HT1080 (cell line): ENCODE results near the gene TBCEL. TPM values are rescaled to one million over a fixed set of nuclear protein-coding genes. Genes with fewer than 3 reads are reported as not detected.
"Not testable (repeated sequence)": the region's sequence is repeated elsewhere in the genome, so short reads cannot be mapped to it uniquely, and the experiment has no call there.

ENCODE experiments used
- DNase-seq: peaks from one replicate; pipeline ENCODE4 v3.0.0-alpha.2; 2015; ENCODE audit warnings: low read depth
- total RNA-seq: library from RNA; depleted of rRNA; stranded (reverse); fragments of >200 nt; shearing (Covaris generic); gene quantifications from 2 replicates; pipeline ENCODE4 v1.2.3, GENCODE V29; 2014

TBCEL gene
- total RNA-seq, 1 experiment from 2014 or later: 8.6 TPM

DNA sequence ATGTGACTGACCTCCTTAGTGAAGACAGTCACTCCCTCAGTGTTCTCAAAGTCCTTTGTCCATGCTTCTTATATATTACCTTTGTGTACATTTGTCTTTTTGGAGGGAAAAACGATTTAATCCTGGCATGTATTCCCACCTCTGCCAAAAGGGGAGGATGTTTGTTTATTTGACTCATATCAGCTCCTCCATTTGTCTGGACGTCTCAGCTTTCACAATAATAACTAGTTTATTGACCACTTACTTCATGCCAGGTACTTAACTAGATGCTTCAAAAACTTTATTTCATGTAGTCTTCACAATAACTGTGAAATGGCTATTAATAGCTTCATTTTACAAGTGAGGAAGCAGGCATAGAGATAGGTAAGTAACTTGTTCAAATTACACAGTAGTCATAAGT lies 5.3 kb downstream of the TBCEL start:
- no peak for DNase-seq

DNA sequence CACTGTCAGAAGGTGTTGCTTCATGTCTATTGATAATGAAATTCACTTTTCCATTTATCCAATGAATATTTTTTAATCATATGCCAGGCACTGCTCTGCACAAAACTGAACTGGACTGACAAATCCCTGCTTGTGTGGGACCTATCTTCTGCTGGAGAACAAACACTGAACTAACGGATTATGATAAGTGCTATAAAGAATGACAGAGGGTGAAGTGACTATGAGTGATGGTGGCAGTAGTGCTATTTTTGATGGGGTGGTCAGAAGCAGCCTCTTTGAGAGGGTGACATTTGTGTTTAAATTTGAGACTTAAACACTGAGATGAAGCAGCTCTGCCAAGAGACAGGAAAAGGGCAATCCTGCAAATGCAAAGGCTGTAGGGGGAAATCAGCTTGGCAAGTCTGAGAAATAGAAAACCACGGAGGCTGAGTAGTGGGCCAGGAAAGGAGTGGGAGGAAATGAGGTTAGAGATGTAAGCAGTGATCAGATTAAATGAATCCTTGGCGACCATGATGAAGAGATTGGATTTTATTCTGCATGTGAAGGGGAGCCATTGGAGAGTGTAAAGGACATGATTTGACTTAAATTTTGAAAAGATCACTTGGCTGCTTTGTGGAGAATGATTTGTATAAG lies 6.0 kb downstream of the TBCEL start:
- DNase-seq: no peak

DNA sequence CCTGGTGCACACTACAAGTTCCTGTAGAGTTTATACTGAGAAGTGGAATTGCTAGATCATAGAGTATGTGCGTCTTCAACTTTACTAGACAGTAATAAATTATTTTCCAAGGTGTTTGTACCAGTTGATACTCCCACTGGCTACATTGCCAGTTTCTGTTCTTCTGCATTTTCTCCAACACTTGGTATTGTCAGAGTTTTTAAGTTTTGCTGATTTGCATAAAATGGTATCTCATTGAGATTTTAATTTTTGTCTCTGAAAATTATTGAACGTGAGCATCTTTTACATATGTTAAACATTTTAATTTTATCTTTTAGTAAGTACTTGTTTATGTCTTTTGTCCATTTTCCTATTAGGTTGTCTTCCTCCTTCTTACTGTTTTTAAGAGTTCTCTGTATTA lies 7.3 kb downstream of the TBCEL start:
- no peak for DNase-seq

DNA sequence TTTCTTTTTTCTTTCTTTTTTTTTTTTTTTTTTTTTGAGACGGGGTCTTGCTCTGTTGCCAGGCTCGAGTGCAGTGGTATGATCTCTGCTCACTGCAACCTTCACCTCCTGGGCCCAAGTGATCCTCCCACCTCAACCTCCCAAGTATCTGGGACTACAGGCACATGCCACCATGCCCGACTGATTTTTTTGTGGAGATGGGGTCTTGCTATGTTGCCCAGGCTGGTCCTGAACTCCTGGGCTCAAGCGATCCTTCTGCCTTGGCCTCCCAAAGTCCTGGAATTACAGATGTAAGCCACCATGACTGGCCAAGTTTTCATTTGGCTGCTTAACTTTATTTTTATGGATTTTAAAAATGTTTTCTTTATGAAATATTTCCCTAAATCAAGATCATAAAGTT lies 7.7 kb downstream of the TBCEL start:
- not testable (repeated sequence) for DNase-seq

DNA sequence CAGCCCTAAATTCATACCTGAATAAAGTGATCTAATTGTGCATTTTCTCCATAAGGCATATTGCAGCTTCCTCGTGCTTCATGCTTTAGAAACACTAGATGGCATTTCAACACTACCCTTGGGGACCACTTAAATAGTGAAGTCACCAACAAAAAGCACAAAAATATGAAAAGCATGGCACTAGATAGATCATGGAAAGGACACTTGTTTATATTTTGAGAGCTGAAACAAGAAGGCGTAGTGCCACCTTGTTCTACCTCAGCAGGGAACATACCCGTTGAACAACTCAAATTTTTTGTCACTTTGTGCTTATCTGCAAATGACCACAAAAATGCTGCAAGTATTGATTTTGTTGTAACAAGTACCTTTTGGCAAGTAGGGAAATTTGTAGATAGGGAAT lies 8.6 kb downstream of the TBCEL start:
- no peak for DNase-seq

DNA sequence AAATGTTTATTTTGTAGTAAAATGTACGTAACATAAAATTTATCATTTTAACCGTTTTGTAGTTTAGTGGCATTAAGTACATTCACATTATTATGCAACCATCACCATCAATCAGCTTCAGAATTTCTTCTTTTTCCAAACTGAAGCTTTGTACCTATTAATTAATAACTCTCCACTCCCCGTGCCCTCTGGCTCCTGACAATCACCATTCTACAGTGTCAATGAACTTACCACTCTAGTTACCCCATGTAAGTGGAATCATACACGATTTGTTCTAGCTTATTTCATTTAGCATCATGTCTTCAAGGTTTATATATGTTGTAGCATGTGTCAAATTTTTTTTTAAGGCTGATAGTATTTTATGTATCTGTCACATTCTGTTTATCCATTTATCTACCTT lies 9.7 kb downstream of the TBCEL start:
- DNase-seq: no peak

DNA sequence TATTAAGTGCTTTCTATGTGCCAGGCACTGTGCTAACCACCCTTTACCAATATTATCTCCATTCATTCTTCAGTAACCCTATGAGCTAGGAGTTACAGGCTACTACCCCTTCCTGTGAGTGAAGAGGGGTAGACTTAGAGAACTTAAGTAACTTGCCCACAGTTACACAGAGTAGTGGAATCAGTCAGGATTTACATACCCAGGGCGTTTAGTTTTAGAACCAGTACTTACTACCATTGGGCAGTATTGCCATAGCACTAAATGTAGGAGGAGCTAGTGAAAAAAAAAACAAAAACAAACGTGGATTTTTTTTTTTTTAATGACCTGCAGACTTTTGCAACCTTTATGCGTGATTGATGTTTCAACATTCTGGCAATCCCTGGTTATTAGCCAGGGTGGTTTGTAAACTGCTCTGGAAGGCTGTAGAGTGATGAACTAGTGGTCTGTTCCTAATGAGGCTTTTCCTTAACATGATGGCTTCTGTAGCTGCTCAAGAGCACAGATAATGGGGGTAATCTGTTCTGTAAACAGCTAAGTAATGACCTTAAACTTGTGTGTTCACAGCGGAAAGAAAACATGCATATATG lies 11.4 kb downstream of the TBCEL start:
- no peak for DNase-seq

DNA sequence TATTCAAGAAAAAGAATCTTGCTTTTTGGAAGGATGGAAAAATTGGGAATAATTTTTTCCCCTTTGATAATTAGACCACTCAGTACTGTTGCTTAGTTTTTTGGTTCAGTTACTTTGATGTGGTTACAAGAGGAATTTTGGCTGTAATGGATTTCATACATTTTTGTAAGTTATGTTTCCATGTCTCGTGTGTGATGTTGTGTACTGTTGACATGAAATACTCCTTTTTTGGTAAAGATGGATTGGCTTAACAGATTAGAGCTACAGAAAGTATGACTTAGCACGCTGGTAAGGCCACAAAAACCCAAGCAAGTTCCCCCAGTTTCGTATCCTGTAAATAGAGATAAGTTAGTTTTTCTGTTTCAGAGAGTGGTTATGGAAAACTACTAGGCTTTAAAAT lies 11.9 kb downstream of the TBCEL start:
- no peak for DNase-seq

DNA sequence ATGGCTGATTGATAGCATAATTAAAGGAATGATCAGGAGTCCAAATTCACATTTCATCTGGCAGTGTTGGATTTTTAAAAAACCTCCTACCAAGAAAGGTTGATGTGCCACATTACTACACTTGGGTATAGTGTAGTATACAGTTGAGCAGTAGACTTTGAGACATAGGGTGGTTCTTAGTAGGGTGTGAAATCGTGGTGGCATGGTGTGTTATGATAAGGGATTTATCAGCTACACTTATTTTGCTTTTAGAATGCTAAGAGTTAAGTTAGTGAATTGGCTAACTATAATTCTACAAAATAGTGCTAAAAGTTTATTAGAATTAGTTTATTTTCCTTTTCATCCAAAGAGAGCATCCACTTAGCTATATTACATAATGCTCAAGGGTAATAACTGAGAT lies 13.1 kb downstream of the TBCEL start:
- DNase-seq: no peak

DNA sequence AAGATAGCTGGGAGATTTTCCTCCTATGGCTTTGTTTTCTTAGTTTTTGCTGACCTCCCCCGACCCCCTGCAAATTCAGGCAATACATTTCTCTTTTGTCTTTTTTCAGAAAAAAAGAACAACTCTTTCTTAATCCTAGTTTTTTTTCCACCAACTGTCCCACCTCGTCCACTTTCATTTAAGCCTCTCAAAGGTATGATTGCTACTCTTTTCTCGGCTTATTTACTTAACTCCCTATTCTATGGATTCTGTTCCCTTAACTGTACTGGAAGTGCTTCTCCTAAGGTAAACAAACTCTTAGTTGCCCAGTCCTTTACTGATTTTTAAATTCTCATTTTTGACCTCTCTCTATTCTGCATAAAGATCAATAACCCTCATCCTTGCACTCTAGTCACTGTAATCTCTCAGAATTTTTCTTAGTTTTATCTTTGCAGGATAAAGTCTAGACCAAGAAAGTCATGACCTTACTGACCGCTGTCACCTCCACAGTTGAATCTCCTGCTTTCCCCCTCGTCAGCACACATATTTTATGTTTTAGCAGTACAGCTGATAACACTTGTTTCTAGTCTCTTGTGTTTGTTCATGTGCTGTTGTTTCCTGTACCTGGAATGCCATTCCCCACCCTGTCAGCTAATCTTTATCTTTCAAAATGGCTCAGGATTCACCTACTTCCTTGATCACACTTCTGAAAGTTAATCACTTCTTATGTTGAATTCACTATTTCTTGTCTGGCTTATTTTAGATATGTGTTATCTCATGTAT lies 14.9 kb downstream of the TBCEL start:
- DNase-seq: no peak

DNA sequence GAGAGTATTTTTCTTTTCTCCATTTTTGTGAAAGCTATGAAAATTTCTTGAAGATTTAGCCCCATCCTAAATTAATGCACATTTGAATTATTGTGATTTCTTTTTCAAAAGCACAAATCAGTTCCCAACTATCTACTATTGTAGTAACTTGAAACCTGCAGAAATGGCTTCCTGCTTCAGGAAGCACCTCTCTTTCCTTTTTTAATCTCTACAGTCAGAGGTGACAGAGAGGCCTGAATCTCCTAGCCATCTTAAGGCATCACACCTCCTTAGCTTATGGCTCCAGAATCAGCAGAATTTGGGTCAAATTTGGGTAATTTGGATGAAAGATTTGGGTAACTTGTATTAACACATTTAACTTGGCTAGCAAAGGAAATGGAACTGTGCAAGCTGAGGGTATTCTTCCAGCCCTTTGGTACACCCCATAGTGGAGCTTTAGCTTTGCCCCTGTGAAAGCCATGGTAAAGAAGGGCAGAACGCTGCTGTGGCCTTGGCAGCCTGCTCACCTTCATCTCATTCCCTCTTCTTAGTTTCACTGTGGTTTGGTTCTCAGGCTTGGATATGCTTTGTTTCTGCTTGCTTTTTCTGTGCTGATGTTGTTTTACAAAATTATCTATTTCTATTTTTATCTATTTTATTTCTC lies 16.2 kb downstream of the TBCEL start:
- no peak for DNase-seq

DNA sequence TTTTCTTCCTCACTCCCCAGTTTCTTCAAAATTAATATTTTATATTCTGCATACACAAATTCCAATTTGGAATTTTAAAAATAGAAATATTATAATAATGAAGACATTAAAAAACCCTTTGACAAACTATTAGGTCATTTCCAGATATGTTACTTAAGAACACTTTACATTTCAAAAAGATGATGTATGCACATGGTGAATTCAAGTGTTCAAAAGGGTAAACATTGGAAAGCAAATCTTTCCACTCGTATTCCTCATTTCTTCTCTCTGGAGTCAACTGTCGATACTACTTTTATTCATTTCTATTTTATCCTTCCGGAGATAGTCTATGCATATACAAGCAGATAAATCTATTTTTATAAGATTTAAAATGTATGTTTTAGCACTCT lies 16.7 kb downstream of the TBCEL start:
- DNase-seq: no peak

DNA sequence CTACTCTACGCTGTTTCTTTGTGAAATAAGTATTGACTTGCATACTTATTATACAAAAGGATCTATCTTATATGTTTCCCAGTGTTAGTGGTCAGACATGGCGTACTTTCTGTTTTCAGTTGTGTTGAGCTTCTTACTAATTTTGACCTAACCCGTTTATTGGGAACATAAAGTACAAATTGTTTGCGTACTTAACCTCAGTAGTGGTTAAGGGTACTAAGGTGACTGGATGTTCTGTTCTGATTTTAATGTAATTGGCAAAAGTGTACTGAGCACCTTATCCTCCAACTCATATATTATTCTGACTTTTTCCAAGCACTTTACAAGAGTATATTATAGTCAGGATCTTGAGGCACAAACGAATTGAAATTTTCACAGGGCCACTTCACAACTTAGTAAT lies 17.2 kb downstream of the TBCEL start:
- no peak for DNase-seq

DNA sequence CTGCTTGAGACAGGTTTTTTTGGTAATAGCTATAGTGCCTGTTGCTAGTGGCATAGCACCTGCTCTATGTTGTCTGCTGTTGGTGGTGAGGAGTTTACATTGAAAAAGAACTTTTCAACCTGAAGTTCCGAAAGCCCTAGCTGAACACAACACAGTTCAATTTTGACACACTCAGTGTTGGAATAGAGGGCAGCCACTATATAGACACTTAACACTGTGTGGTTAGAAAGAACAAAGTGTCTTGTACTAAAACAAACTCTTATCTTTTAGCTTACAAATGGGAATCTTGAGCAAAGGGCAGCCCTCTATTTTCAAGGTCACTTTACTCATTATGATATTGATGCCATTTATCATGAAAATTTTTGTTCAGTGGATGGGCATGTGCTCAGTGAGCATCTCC lies 18.4 kb downstream of the TBCEL start:
- DNase-seq: no peak

DNA sequence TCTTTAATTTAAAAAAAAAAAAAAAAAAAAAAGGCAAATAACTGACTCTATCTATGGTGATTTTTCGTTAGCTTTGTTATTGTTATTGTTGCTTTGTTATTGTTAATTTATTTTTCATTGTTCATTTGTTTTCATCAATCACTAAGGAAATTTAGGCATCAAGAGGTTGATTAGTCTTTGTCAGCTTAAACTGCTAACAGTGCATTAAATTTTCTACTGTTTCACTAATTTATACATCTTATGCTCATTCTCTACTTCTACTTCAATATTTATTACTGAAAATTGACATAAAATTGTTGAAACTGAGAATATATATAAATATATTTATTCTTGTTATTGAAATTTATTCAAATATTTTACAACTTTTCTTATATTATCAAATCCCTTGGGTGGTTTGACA lies 24.0 kb downstream of the TBCEL start:
- DNase-seq: no peak

DNA sequence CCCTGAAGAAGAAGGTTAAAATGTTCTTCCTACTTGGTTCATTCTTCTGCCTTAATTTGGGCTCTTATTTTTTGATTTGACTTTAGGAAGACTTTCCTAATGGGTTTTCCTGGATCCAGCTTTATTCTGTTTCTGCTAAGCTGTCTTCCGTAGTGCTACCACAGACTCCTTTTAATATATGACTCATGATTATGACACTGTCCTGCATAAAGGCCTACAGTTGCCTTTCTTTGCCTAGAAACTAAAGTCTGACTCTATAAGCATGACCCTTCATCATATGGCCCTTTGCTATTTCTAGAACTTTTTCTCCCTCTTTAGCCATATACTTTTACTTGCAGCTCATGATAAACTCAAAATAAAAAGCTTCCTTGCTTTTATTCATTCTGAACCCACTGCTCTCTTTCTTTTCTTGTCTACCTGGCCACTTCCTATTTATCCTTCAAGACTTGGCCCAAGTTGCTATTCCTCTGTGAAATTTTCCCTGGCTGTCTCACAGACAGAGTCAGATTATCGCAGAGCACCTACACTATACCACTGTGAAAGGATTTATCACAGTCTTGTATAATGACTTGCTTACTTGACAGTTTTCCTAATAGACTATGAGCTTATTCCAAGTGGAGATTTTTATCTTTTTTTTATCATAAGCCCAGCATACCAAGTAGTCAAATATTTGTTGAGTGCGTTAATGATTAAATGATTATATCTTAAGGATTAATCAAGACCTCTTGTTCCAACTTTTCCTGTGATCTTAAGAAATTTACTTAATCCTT lies 24.7 kb downstream of the TBCEL start:
- peak; percentile 64 for DNase-seq

DNA sequence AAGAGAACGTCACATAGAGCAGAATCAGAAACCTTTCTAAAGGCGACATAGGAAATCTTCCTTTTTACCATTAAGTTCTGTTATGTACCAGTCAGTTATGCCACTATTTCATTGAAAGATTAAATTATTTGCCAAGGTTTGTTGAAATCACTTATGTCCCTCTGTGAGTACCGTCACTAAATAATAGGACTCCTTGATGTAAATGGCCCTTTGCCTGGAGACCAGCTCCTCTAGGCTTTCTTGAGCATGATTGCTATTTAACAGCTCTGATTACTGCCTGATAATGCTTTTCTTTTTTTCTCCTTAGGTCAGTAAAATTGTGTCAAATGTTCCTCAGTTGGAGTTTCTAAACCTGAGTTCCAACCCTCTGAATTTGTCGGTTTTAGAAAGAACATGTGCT lies 29.3 kb downstream of the TBCEL start:
- DNase-seq: no peak

DNA sequence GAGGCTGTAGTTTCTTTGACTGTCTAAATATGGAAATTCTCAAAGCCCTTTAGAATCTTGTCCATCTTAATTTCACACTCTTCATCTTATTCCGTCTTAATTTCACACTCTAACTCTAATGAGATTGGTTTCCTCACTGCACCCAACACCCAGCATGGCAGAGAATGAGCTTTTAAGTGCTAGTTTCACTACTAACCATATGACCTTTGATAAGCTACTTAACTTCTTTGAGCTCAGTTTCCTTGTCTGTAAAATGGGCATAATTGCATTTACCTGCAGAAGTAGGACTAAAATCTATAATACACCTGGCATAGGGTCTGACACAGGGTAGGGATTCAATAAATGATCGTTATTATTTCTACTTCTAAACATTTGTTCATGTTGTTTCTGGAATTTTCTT lies 30.4 kb downstream of the TBCEL start:
- no peak for DNase-seq

DNA sequence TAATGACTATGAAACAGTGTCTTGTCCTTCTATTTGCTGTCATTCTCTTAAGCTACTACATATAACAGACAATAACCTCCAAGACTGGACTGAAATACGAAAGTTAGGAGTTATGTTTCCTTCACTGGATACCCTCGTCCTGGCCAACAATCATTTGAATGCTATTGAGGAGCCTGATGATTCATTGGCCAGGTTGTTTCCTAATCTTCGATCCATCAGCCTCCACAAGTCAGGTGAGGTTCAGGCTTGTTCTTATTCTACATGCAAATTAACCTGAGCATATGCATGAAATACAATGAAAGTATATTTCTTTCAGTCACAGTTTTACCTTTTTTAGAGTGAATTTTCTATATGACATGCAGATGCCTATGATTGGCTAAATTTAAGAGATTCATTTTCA lies 31.2 kb downstream of the TBCEL start:
- no peak for DNase-seq

DNA sequence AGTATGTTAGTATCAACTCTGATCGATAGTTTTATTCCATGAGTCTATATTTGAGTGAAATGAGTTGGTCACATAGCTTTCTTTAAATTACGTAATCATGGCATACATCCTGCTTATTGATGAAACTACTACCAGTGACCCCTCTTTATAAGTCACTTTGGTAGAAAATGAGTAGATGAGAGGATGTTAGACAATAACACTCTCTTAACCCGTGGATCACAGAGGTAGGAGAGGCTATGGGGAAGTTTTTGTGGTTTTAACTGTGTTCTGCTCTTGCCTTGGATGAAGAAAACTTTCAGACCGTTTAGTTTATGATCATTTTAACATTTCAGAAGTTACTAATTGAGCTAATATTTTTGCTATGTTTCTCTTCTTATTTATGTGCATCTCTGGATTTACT lies 34.0 kb downstream of the TBCEL start:
- DNase-seq: no peak

DNA sequence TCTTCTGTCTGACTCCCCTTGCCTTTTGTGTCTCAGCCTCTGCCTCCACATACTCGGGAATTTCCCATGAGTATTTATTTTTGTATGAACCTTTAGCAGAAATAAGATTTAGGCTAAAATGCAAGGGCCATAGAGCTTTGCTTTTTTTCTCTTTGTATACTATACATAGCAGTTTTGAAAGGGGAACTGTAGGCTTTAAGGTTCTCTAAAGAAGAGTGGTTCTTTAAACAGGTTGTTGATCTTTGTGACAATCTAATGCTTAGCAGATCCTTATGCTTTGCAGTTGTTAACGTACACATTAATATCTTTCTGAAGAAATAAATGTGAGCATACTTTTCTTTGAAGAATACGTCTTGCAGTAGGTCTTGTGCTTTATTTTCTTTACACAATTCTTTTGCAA lies 35.0 kb downstream of the TBCEL start:
- DNase-seq: no peak

DNA sequence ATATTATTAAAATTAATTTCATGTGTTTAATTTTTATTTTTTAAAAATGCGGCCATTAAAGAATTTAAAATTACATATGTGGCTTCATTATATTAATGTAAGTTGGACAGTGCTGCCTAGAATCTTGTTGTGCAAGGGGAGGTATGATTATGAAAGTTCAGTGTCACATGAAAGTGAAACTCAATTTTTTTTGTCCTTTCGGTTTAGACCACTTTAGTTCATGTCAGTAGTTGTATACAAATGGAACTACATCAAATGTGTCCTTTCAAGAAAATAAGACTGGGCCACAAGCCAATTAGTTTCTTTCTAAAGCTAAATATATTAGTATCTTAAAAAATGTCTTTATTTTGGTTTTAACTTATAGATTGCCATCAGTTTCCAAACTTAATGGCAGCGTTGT lies 35.7 kb downstream of the TBCEL start:
- no peak for DNase-seq
